Loucy (cell line): Measurements from ENCODE around the gene SLC38A3.

Experiments used
- H2AFZ ChIP-seq: fragments of 200-600 bp; sonication (generic); 2 replicates; pipeline ENCODE4 v1.6.0; 2016; ENCODE audit warnings: antibody characterized with exemption, mild to moderate bottlenecking, low read length, moderate library complexity
- H3F3A ChIP-seq: fragments of 200-600 bp; 2 replicates; pipeline ENCODE4 v1.6.0; 2016; ENCODE audit warnings: antibody characterized with exemption, low read depth, mild to moderate bottlenecking
- H3K27me3 ChIP-seq: fragments of 200-600 bp; sonication (generic); 2 replicates; pipeline ENCODE4 v1.6.1; 2014; ENCODE audit warnings: low read length, mild to moderate bottlenecking; ENCODE audit not compliant: insufficient read depth, poor library complexity, severe bottlenecking
- H3K36me3 ChIP-seq: fragments of 200-600 bp; sonication (generic); 2 replicates; pipeline ENCODE4 v1.6.1; 2016; ENCODE audit warnings: low read length; ENCODE audit not compliant: insufficient read depth
- H3K4me1 ChIP-seq: fragments of 200-600 bp; sonication (generic); 2 replicates; pipeline ENCODE4 v1.5.1; 2014; ENCODE audit warnings: low read length, mild to moderate bottlenecking; ENCODE audit not compliant: insufficient read depth, poor library complexity, severe bottlenecking
- H3K4me2 ChIP-seq: fragments of 200-600 bp; sonication (generic); 2 replicates; pipeline ENCODE4 v1.6.0; 2014; ENCODE audit warnings: antibody characterized with exemption, low read length, low read depth, mild to moderate bottlenecking; ENCODE audit not compliant: poor library complexity, severe bottlenecking
- H3K4me3 ChIP-seq: fragments of 200-600 bp; sonication (generic); 2 replicates; pipeline ENCODE4 v1.5.1; 2014; ENCODE audit warnings: low read length, mild to moderate bottlenecking, mixed read lengths; ENCODE audit not compliant: poor library complexity, severe bottlenecking
- H3K79me2 ChIP-seq: fragments of 200-600 bp; sonication (generic); 2 replicates; pipeline ENCODE4 v1.6.1; 2014; ENCODE audit warnings: low read length; ENCODE audit not compliant: insufficient read depth
- H3K9ac ChIP-seq: fragments of 200-600 bp; sonication (generic); 2 replicates; pipeline ENCODE4 v1.6.0; 2014; ENCODE audit warnings: mild to moderate bottlenecking, low read depth, low read length, moderate library complexity; ENCODE audit not compliant: poor library complexity, severe bottlenecking
- H3K9me2 ChIP-seq: fragments of 200-600 bp; sonication (generic); replicated peaks from 2 replicates; pipeline ENCODE4 v1.6.1; 2016; ENCODE audit warnings: low read depth, low read length, mixed read lengths
- H3K9me3 ChIP-seq: fragments of 200-600 bp; sonication (generic); 2 replicates; pipeline ENCODE4 v1.6.1; 2014; ENCODE audit warnings: mild to moderate bottlenecking, antibody characterized with exemption, low read length, low read depth; ENCODE audit not compliant: insufficient read depth
- H4K20me1 ChIP-seq: fragments of 200-600 bp; sonication (generic); 2 replicates; pipeline ENCODE4 v1.6.0; 2014; ENCODE audit warnings: antibody characterized with exemption, low read length, mild to moderate bottlenecking; ENCODE audit not compliant: insufficient read depth, poor library complexity, severe bottlenecking
- CTCF ChIP-seq: fragments of 200-600 bp; sonication (generic); conservative IDR thresholded peaks from 2 replicates; pipeline ENCODE4 v1.5.1; 2014; ENCODE audit warnings: mild to moderate bottlenecking, antibody characterized with exemption, low read length
- EZH2phosphoT487 ChIP-seq: fragments of 200-600 bp; IDR thresholded peaks from 2 replicates; pipeline ENCODE4 v1.6.1; 2018; ENCODE audit warnings: antibody characterized with exemption, mild to moderate bottlenecking, moderate library complexity, borderline replicate concordance

Gene SLC38A3

GRCh38 chr3:50212971-50213370 lies 7.9 kb downstream of the SLC38A3 start:
- H3K4me3 ChIP-seq, result no peak overlapping the region
- no peak overlapping the region for H2AFZ ChIP-seq
- H3K9me3 ChIP-seq, result no peaks in the 10 kb centered on the region
- H3K4me1 ChIP-seq, result no peaks in the 10 kb centered on the region
- H3K36me3 ChIP-seq, result no peaks in the 10 kb centered on the region
- H3K79me2 ChIP-seq, result no peaks in the 10 kb centered on the region
- no peaks in the 10 kb centered on the region for H3K9me2 ChIP-seq
- H3K4me2 ChIP-seq, result no peak overlapping the region
- H3F3A ChIP-seq, result no peaks in the 10 kb centered on the region
- TF ChIP-seq CTCF, result no peak
- TF ChIP-seq EZH2phosphoT487, result no peak
- H3K27me3 ChIP-seq, result no peaks in the 10 kb centered on the region
- H3K9ac ChIP-seq, result no peak overlapping the region
- no peaks in the 10 kb centered on the region for H4K20me1 ChIP-seq

GRCh38 chr3:50213373-50213772 lies 8.3 kb downstream of the SLC38A3 start:
- TF ChIP-seq EZH2phosphoT487 (no peak), CTCF (no peak)
- Histone ChIP-seq H3K4me3 (no peak overlapping the region), H3K27me3 (no peaks in the 10 kb centered on the region), H3K9me3 (no peaks in the 10 kb centered on the region), H2AFZ (no peak overlapping the region), H3K9ac (no peak overlapping the region), H3K79me2 (no peaks in the 10 kb centered on the region), H3K4me2 (no peak overlapping the region), H3K9me2 (no peaks in the 10 kb centered on the region), H3K36me3 (no peaks in the 10 kb centered on the region), H4K20me1 (no peaks in the 10 kb centered on the region), H3K4me1 (no peaks in the 10 kb centered on the region), H3F3A (no peaks in the 10 kb centered on the region)

GRCh38 chr3:50214824-50215223 lies 9.8 kb downstream of the SLC38A3 start:
- Histone ChIP-seq H3K9me3 (no peaks in the 10 kb centered on the region), H3K4me2 (no peak overlapping the region), H4K20me1 (no peaks in the 10 kb centered on the region), H3K27me3 (no peaks in the 10 kb centered on the region), H3K9ac (no peak overlapping the region), H3K36me3 (no peaks in the 10 kb centered on the region), H3K4me1 (no peaks in the 10 kb centered on the region), H3K9me2 (no peaks in the 10 kb centered on the region), H3K4me3 (no peak overlapping the region), H3K79me2 (no peaks in the 10 kb centered on the region), H2AFZ (no peak overlapping the region), H3F3A (no peaks in the 10 kb centered on the region)
- no peak for TF ChIP-seq CTCF
- TF ChIP-seq EZH2phosphoT487, result no peak
